HG02870 (cell line): ENCODE data around the gene IL1RL2.
A peak's percentile ranks its signal among the peaks of the same experiment; 100 is the strongest.

ENCODE experiments used
- ATAC-seq: cut with Tn5 transposase; IDR thresholded peaks from one replicate; pipeline ENCODE4 v1.9.1; 2021; ENCODE audit warnings: mild to moderate bottlenecking, moderate library complexity; ENCODE audit not compliant: unreplicated experiment

Gene IL1RL2

GRCh38 chr2:102238039-102238756 lies 51.4 kb downstream of the IL1RL2 start:
- no peak for ATAC-seq

GRCh38 chr2:102238778-102239177 lies 52.0 kb downstream of the IL1RL2 start:
- ATAC-seq = no peak

DNA sequence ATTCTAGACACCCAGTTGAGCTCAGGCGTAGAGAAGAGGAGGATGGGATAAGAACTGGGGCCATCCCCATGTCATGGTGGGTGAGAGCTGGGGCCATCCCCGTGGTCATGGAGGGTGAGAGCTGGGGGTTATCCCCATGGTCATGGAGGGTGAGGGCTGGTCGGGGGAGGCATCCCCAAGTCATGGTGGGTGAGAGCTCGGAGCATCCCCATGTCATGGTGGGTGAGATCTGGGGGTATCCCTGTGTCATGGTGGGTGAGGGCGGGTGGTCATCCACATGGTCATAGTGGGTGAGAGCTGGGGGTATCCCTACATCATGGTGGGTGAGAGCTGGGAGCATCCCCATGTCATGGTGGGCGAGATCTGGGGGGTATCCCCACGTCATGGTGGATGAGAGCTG lies 52.5 kb downstream of the IL1RL2 start:
- no peak for ATAC-seq

- peak; percentile 87 for ATAC-seq
Measured at GRCh38 chr2:102240640-102241370, 54.0 kb downstream of the IL1RL2 start.

DNA sequence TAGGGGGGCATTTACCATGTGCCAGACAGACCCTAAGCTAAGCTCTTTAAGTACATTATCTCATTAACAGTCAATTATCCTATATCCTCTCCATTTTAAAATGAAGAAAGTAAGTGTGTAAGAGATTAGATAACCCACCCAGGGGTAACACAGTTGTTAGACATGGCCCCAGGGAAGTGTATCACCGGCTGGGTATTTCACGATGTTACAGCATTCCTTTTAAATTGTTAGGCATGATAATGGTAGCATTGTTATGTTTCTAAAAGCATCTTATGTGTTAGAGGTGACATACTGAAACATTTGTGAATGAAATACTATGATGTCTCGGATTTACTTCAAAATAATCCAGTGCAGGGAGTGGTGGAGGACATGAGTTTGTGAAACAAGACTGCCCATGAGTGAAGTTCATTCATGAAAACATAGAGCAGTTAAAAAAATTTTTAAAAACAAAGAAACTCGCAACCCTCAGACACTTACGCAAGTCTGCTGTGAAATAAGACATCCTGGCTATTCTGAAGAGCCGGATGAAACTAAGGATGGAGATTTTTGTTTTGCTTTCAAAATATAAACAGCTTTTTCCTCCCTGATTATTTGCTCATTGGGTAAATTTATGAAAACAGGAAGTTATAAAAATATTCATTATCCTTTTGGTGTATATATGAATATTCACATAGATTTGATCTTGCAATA lies 54.9 kb downstream of the IL1RL2 start:
- ATAC-seq = no peak

DNA sequence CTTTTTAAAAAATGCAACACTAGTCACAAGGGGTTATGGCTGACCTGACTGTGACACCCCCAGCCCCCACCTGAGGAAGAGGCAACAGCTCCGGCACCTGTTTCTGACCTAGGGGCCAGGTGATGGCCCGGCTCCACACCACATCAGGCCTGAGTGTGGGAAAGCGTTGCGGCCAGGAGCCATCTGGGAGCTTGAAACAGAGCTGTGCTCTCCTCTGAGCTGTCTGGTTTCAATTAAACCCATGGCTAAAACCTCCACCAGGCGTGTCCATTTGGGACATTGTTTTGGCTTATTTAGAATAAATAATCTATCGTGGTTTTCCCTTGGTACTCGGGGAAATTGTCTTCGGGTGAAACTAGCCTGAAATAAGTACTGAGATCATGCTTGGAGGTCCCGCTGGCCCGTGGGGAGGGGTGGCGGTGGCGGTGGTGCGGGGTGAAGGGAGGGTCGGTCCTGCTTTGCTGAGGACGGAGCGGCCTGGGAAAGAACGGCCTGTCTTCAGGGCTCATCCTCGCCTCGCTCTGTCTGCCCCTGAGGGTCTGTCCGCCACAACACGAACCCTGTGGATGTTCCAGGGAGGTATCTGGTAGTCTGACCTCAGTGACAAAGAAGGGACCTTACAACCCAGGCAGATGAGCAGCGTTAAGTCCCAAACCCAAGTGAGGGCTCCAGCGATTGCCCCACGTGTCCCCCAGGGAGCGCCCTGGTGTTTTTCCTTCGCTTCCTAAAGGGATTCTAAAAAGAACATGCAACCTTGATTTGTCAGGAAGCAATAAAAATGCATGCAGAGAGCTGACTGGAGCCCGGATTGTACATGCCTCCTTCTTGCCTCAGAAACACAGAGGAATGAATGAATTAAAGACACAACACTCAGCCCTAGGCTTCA lies 58.7 kb downstream of the IL1RL2 start:
- no peak for ATAC-seq

- no peak for ATAC-seq
Measured at GRCh38 chr2:102250278-102250821, 63.5 kb downstream of the IL1RL2 start.

- no peak for ATAC-seq
Measured at GRCh38 chr2:102251042-102251848, 64.4 kb downstream of the IL1RL2 start.

DNA sequence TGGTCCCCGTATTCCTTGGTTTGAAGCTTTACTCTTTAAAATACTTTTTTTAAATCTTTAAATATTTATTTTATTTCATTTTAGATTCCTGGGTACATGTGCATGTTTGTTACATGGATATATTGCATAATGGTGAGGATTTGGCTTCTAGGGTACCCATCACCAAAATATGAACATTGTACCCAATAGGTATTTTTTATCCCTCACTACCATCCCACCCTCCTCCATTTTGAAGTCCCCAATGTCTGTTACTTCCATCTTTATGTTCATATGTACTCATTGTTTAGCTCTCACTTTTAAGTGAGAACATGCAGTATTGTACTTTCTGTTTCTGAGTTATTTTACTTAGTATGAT lies 65.0 kb downstream of the IL1RL2 start:
- no peak for ATAC-seq

- no peak for ATAC-seq
Measured at GRCh38 chr2:102252236-102252635, 65.4 kb downstream of the IL1RL2 start.

- no peak for ATAC-seq
Measured at GRCh38 chr2:102253140-102253752, 66.4 kb downstream of the IL1RL2 start.

DNA sequence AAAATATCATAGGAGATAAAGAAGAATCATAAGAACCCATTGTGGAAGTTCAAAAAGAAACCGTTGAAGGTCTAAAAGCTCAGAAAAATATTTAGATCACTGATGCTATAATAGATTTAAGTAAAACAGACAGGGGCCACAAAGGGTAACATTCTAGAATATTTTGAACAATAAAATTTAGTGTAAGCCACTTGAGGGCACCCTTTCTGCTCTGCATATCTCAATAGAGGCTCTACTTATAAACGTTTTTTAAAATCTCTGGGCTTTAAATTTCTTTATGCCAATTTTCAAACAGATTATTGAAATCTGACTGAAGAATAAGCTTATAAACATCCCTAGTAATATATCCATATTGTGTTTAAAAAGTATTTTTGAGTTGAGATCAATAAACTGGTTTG lies 66.9 kb downstream of the IL1RL2 start:
- no peak for ATAC-seq

DNA sequence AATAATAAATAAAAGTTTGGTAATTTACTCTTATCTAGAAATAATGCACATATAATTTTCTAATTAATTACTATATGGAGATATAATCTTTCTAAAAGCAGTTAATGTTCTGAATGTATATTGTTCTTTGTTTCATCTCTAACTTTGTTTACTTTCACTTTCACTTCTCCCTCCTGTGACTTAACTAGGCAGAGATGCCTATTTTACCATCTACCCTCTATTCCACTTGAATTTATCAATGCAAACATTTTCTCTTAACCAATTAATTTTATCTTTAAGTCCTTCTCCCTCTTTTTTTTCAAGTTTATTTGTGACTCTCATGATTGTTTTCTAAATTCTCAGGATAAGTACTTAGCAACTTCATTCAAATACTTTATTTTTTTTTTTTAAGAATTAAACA lies 69.5 kb downstream of the IL1RL2 start:
- ATAC-seq = no peak

DNA sequence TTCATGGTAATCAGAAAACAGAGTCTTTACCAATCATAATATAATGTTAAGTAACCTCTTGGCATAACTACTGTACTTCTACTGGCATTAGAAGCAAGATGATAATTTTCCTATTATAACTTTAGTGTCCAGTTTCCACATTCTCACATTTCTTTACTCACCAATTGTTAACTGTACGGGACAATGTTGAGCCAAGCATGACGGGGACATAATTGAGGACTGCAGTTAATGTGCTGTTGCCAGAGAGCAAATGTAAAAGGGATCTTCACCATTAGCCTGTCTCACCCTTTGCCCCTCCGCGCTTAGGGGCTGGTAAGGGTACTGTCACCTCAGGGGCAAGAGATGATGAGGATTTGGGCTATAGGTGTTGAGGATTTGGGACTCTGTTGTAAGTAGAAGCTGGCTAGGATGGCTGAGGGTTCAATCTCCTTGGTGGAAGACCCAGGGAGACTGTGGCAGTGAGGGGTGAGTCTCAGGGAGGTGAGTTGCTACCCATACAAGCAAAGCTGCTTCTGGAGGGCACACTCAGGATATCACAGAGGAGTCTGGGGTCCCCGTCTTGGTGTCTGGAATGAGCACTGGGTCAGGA lies 70.1 kb downstream of the IL1RL2 start:
- ATAC-seq = no peak

GRCh38 chr2:102258025-102258385 lies 71.2 kb downstream of the IL1RL2 start:
- no peak for ATAC-seq

- no peak for ATAC-seq
Measured at GRCh38 chr2:102258386-102259074, 71.7 kb downstream of the IL1RL2 start.

DNA sequence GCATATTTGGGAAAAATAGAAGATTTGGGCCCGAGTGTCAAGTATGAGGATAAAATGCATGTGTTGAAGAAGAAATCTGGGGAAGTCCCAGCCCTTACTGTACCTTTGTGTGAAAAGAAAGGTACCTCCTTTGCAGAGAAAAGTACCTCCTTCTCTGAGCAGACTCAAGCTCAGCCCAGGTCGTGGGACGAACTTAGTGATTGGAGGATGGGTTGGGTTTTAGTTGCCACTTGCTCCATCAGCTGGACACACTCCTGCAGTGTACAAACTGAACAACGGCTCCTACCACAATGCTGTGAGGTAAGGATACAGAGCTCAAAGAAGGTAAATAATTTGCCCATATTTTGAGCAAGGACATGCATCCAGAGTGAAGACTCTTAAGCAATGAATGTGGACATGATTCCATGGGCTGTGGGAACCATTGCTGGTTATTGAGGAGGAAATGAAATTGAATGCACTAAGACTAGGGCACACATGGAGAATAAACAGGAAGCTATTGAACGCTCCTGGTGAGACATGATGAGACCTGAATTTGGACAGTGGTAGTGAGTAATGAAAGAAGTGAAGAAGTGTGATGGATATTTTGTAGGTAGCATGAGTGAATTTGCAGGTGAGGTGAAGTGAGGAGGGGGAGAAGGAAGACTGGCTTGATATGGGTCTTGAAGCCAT lies 74.8 kb downstream of the IL1RL2 start:
- ATAC-seq = no peak
